OCI-LY3 (cell line): Measurements from ENCODE around the gene CAPZB.

Experiments
- CTCF ChIP-seq: fragments of 200-600, 300-600 bp; sonication (generic); IDR thresholded peaks from 2 replicates; pipeline ENCODE4 v1.5.1; 2014; ENCODE audit warnings: antibody characterized with exemption, low read length, low read depth
- EZH2phosphoT487 ChIP-seq: fragments of 200-600 bp; shearing (Covaris generic); IDR thresholded peaks from 2 replicates; pipeline ENCODE4 v1.6.1; 2018; ENCODE audit warnings: antibody characterized with exemption, mixed run types, low read depth

GRCh38 chr1:19433719-19433998 lies 51.7 kb downstream of the CAPZB start:
- TF ChIP-seq CTCF, result no peak
- no peak for TF ChIP-seq EZH2phosphoT487
